HG03460 (cell line): ENCODE measurements around the gene DNAJA3.

Experiments used
- ATAC-seq: cut with Tn5 transposase; IDR thresholded peaks from one replicate; pipeline ENCODE4 v1.9.1; 2021; ENCODE audit not compliant: unreplicated experiment

The DNAJA3 gene

GRCh38 chr16:4404967-4405696 is 20.5 kb upstream of the DNAJA3 start:
- no peak for ATAC-seq

- ATAC-seq = no peak
These were observed 17.9 kb upstream of the DNAJA3 start for GRCh38 chr16:4407543-4408322.

GRCh38 chr16:4408323-4408690 is 17.4 kb upstream of the DNAJA3 start:
- no peak for ATAC-seq

GRCh38 chr16:4409081-4409932 is 16.4 kb upstream of the DNAJA3 start:
- ATAC-seq = no peak

- no peak for ATAC-seq
These were observed 15.2 kb upstream of the DNAJA3 start for GRCh38 chr16:4410335-4411075.

GRCh38 chr16:4411684-4412083 is 14.0 kb upstream of the DNAJA3 start:
- ATAC-seq = no peak

GRCh38 chr16:4412159-4412558 is 13.5 kb upstream of the DNAJA3 start:
- no peak for ATAC-seq

GRCh38 chr16:4412854-4413253 is 12.8 kb upstream of the DNAJA3 start:
- no peak for ATAC-seq

GRCh38 chr16:4414187-4414917 is 11.3 kb upstream of the DNAJA3 start:
- peak; percentile 66 for ATAC-seq

GRCh38 chr16:4415538-4416199 is 10.0 kb upstream of the DNAJA3 start:
- no peak for ATAC-seq

- ATAC-seq = peak; percentile 43
These were observed 9.3 kb upstream of the DNAJA3 start, which contains the start of gene CORO7 for GRCh38 chr16:4416200-4417032. TSS of gene CORO7 (minus strand) at chr16:4416596. CDS start at chr16:4416518, 78 bp downstream.

- ATAC-seq = no peak
These were observed 6.2 kb upstream of the DNAJA3 start for GRCh38 chr16:4419402-4419959.

GRCh38 chr16:4420505-4421105 is 5.1 kb upstream of the DNAJA3 start:
- no peak for ATAC-seq

GRCh38 chr16:4426021-4426684 is 485 bp downstream of the DNAJA3 start:
- peak; percentile 24 for ATAC-seq

GRCh38 chr16:4426722-4427372 is 1.2 kb downstream of the DNAJA3 start:
- no peak for ATAC-seq

- ATAC-seq = no peak
These were observed 2.8 kb downstream of the DNAJA3 start for GRCh38 chr16:4428500-4428899.

GRCh38 chr16:4431023-4431422 is 5.4 kb downstream of the DNAJA3 start:
- no peak for ATAC-seq
